Thyroid gland (tissue), 4 donors: ENCODE results near the gene FHOD3.

ENCODE experiments used
- POLR2A ChIP-seq, 2 donors: fragments of 450-650 bp; IDR thresholded peaks; one replicate each; pipeline ENCODE4 v1.6.1; 2017; ENCODE audit warnings: antibody characterized with exemption in 2 of 2, mild to moderate bottlenecking in 2 of 2, moderate library complexity in 1 of 2
- TF ChIP-seq, protein P1 (sequence below), 6 experiments: fragments of 200-600 bp in 3 of 6; fragments of 450-650 bp in 3 of 6; sonication (generic) in 3 of 6; IDR thresholded peaks; one replicate each; pipeline ENCODE4 v1.5.1; 2016 to 2019; ENCODE audit warnings: antibody characterized with exemption in 6 of 6, mild to moderate bottlenecking in 2 of 6, inconsistent platforms in 1 of 6, moderate library complexity in 1 of 6

DNA sequence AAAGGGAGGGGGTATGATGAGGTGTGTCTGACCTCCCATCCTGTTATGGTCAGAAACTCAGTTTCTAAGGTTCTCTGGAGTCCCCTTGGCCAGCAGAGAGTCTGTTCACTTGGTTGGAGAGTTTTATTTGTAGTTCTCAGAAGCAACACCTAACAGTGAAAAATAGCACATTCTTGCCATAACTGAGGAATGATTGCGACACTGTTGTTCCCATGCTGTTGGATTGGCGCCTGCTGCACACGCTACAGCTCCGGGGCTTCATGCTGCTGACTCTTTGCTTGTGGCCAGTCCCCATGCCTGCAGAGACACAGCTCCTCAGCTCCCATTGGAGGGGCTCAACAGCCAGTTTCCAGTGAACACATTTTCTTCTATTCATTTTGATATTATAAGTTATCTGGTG is 489.2 kb downstream of the FHOD3 start:
- TF ChIP-seq, protein P1, sequence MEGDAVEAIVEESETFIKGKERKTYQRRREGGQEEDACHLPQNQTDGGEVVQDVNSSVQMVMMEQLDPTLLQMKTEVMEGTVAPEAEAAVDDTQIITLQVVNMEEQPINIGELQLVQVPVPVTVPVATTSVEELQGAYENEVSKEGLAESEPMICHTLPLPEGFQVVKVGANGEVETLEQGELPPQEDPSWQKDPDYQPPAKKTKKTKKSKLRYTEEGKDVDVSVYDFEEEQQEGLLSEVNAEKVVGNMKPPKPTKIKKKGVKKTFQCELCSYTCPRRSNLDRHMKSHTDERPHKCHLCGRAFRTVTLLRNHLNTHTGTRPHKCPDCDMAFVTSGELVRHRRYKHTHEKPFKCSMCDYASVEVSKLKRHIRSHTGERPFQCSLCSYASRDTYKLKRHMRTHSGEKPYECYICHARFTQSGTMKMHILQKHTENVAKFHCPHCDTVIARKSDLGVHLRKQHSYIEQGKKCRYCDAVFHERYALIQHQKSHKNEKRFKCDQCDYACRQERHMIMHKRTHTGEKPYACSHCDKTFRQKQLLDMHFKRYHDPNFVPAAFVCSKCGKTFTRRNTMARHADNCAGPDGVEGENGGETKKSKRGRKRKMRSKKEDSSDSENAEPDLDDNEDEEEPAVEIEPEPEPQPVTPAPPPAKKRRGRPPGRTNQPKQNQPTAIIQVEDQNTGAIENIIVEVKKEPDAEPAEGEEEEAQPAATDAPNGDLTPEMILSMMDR (IDR thresholded peaks at IDR 0.05): no peak
- no peak for TF ChIP-seq POLR2A (IDR thresholded peaks at IDR 0.05)
